Inflammatory macrophage treated with lipopolysaccharide for 4 hours (primary cell): ENCODE data around the gene ZNFX1.
"Not testable (repeated sequence)": the region's sequence is repeated elsewhere in the genome, so short reads cannot be mapped to it uniquely, and the experiment has no call there.

ENCODE experiments used
- DNase-seq: peaks from one replicate; pipeline ENCODE4 v3.0.0-alpha.2; 2020

Gene ZNFX1

DNA sequence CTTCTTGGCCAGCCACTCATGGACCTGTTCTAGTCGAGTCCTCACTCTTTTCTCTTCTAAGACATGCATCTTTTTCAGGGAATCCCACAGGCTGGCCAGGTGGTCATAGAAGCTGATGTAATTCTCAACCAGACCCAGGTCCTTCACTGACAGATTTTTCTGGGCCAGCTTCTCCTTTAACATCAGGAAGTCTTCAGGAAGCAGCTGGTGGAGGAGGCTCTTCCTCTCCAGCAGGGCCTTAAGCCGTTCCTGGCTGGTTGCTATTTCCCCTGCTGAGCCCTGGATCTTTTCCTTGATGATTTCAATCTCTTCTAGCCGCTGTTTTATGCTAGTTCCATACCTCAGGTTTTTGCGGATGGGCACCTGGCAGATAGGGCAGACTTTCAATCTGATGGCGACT, 30.1 kb downstream of the ZNFX1 start:
- DNase-seq: no peak

DNA sequence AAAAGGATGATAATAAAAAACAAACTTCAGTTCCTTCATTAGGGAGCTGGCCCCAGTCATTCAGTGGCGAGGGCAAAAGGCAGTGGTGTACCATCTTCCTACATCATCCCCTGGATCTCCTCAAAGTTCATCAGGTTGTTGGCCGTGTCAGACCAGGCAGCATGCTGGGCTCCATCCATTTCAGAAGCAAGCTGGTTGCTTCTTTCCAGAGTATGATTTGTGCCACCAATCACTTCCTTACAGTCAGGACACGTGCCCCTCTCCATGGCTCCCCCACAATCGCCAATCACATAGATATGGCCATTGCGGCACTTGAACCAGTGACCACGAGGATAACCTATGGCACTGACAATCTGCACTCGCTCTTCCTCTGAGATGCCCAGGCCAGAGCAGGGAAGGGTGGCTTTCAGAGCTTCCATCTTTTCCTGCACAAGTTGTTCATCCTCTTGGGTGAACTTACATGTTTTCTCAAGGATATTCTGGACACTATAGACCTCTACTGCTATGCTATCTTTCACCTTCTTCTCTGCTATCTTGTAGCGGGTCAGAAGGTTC, 30.6 kb downstream of the ZNFX1 start:
- DNase-seq: no peak

DNA sequence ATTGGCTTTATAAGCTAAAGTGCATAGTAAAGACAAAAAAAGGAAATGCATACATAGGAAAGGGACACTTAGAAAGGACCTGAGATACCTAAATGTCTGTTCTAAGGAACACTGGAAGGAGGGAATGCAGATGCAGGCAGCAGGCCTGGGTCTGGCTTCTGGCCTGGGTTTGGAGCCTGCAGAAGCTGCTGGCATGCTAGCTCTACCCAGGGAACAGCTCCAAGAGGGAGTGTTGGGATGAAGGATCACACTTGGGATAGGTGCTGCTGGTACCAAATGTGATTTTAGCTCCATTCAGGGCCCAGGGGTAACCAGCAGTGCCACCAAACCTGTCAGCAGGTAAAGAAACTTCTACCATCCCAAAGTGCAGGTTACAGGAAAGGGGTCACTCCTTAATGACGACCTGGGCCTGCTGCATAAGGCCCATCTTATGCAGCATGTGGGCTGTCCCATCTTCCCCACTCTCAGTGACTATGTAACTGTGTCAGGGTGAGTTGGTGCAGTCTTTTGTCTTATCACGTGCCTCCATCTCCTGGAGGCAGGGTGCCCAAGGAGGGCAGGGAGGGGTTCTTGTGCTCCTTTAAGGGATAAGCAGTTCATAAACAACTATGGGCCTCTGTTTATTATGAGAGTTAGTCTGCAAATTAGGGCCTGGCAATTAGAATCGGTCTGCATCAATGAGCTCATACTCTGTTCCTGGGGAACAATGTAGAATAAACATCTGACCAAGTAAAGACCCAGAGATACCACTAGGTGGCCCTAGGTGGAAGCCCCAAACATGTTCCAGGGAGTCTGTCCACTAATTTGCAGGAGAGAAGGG, 31.7 kb downstream of the ZNFX1 start:
- DNase-seq: no peak

DNA sequence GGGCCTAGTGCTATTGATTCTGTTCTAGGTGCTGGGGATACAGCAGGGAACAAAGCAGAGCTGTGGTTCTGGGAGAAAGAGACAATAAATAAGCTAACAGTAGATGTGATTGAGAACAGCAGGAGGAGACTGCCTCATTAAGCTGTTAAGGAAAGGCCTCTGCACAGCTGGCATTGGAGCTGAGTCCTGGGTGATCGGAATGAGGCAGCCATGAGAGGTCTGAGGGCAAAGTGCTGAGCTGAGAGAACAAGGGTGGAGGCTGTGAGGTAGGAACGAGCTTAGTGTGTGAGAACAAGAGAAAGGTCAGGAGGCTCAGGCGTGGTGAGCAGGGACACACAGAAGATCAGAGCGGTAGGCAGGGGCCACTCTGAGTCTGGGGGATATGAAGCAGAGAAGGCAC, 40.3 kb downstream of the ZNFX1 start:
- no peak for DNase-seq

DNA sequence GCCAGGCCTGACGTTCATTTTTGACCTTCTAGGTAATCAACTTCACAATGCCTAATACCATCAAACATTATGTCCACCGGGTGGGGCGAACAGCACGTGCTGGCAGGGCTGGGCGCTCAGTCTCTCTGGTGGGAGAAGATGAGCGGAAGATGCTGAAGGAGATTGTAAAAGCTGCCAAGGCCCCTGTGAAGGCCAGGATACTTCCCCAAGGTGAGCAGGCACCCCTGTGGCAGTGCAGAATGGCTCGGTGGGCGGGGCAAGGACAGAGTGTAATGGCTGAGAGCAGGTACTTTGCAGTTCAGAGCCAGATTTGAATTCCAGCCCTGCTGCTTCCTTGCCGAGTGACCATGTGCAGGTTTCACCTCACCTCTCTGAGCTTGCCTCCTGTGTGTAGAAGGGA, 41.6 kb downstream of the ZNFX1 start:
- DNase-seq: no peak

DNA sequence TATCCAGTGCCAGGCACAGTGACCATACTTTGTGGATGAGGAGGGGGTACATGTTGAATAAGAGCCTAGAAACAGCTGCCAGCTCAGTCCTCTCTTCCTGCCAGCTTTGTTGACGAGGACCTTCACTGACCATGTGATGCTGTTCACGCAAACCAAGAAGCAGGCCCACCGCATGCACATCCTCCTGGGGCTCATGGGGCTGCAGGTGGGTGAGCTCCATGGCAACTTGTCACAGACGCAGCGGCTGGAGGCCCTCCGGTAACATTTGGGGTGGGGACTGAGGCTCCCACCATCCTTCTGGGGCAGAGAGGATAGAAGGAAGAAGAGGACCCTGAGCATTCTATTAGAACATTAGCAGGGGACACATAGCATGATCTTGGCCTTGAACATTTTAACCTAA, 43.0 kb downstream of the ZNFX1 start:
- no peak for DNase-seq

DNA sequence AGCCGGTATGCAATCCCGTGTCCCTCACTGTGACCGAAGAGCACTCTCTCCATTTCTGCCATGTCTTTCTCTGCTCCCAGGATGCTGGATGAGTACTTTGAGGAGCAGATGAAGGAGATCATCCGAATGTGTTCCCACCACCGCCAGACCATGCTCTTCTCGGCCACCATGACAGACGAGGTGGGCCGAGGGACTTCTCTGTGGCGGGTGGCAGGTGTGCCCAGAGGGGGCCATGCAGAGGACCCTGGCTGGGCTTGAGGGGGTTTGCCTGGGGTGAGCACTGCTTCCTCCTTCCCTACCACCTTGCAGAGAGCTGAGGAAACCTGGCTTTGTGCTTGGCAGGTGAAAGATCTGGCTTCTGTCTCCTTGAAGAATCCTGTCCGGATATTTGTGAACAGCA, 44.6 kb downstream of the ZNFX1 start:
- no peak for DNase-seq

DNA sequence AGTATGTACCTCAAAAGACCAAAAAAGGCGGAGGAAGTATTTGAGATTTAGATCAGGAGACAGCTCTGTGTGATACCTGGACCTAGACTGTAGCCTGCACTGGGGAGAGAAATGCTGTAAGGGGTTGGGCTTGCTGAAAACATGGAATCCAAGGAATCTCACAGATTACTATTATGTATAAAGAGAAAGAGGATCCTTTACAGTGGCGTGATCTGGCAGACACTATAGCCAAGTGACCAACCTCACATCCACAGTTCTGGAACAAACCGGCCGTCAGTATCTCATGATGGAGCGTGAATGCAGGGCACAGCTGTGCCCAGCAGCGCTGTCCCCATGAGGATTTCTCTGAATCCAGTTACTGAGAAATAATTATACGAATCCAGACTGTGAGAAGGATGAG, 46.4 kb downstream of the ZNFX1 start:
- no peak for DNase-seq

DNA sequence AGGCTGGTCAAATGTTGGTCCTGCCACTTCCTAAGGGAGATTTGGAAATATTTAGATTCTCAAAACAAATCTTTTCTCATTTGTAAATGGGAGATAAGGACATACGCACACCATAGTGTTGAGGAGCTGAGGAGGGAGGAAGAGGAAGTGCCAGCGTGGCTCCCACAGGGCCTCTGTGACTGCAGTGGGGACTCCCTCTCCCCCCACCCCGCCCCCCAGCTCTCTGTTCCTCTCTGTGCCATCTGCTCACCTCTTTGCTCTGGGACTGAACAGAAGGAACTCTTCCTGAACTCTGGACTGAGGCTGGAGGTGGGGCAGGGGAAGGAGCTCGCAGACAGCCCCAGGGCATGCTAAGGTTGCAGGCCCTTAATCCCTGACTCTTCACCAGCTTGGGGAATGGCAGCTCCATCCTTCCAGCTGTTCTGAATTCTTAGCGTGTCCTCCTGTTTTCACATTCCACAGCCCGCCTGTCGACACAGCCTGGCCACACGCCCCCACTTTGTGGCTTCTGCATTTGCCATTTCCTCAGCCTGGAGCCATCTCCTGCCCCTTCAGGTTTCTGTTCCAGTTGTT, 47.2 kb downstream of the ZNFX1 start:
- peak; percentile 76 for DNase-seq

DNA sequence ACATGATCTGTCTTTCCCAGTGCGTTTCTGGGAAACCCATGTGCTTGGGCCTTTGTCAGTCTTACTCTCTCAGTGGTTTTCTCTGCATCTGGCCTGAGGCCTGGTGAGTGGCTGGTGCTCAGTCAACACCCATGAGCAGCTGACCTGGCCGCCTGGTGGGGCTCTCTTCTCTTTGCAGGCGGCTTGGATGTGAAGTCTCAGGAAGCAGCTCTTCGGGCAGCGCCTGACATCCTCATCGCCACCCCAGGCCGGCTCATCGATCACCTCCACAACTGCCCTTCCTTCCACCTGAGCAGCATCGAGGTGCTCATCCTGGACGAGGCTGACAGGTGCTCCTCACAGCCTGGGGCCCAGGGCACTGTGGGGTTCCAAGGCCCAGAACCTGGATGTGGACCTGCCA, 47.8 kb downstream of the ZNFX1 start:
- no peak for DNase-seq

DNA sequence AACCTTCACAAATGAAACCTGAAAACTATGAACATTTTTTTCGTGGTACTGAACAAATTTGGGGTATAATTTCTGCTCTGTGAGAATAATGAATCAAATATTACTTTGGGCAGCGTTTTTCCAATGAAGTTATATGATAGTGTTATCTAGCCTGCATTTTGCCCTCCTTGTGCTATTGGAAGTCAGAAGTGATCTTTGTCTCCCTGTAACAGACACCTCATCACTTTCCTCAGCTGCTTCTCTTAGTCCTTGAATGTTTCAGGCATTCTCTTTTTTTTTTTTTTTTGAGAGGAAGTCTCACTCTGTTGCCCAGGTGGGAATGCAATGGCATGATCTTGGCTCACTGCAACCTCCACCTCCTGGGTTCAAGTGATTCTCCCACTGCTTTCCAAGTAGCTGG, 48.5 kb downstream of the ZNFX1 start:
- no peak for DNase-seq

DNA sequence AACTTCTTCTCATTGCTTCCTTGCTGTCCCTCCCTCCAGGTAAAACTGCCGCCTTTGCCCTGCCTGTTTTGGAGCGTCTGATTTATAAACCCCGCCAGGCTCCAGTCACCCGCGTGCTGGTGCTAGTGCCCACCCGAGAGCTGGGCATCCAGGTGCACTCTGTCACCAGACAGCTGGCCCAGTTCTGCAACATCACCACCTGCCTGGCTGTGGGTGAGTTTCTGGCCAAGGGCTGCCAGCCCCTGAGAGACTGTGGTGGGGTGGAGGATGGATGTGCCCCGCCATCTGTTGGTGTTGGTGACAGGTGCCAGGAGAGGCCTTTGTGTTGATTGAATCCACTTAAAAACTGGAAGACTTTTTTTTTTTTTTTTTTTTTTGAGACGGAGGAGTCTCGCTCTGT, 49.2 kb downstream of the ZNFX1 start:
- no peak for DNase-seq

DNA sequence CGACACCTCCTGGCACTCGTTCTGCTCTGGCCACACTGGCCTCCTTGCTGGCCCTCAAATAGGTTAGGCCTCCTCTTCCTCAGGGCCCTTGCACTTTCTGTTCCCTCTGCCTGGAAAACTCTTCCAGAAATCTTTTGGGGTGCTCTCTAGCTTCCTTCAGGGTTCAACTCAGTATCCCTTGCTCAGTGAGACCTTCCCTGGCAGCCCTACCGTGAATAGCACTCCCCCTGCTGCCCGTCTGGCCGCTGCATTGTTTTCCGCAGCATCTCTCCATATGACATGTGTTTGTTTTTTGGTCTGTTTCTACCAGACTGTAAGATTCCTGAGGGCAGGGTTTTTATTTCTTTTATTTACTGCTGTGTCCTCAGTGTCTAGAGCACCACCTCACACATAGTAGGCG, 52.0 kb downstream of the ZNFX1 start:
- no peak for DNase-seq

DNA sequence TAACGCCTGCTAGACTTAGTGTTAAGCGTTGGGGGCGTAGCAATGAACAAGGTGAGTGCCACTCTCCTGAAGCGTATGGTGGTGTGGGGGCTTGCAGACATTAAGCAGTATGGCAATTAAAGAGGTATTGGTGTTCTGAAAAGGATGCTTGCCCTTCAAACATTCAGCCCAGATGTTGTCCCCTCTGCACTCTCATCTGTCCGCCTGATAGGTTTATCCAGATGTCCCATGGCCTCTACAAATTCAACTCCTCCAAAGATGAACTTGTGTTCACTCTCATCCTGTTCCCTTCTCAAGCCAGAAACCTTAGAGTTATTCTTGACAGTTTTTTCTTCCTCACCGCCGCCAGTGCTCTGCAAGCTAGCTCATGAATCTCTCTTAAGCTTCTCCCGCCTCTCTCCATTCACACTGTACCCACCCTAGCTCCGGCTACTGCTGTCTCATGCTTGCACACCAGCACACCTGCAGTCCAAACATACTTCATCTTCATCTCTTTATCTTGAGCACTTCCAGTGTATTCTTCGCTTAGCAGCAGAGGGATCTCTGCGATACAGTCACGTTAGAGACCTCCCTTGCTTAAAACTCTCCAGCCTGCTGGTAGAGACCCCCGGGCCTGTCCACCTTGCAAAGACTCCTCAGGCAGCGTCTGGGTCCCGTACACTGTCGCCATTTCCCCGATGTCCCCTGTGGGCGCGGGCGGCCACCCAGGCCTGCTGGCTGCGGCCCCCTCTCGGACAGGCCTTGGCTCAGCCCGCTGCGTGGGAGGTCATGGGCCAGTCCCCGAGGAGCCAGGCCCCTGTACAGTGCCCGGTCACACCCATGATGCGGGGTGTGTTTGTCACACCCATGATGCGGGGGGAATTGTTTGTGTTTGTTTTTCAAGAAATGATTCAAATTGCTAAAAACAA, 57.7 kb downstream of the ZNFX1 start:
- DNase-seq: no peak

DNA sequence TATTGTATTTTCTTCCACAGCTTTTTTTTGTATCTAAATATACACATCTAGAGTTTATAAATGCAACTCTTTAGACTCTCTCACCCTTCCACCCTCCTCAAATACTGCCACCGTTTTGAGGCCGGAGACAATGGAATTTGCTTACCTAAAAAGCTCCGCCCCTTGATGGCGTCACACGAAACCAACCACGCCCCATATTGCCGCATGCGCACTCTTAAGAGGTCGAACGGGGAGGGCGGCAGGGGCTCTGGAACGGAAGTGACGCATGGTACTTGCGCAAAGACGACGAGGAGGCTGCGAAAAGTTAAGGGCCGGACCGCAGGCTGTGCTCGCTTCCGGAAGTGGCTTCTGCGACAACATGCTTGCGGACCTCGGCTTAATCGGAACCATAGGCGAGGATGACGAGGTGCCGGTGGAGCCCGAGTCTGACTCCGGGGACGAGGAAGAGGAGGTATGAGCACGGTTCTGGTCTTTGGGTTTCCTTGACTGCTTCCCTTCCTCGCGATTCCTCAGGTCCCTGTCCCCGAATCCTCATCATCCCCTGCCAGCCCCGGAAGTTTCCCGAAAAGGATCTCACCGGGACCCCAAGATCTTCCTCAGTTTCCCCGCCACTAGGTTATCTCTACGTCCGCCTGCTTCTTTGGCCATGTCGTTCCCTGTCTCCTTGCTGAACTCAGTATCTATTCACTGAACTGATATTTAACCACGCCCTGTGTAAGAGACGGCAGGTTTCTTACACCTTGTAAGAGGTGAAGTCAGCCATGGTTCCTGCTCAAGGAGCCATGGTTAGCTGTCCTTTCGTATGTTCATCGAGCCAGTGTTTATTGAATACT, 58.5 kb downstream of the ZNFX1 start, which contains the start of gene DDX27:
Gene DDX27 (plus strand): TSS at position 326 of the 833 bp plus-strand sequence. CDS start 33 bp downstream, at position 359.
- peak; percentile 99 for DNase-seq

DNA sequence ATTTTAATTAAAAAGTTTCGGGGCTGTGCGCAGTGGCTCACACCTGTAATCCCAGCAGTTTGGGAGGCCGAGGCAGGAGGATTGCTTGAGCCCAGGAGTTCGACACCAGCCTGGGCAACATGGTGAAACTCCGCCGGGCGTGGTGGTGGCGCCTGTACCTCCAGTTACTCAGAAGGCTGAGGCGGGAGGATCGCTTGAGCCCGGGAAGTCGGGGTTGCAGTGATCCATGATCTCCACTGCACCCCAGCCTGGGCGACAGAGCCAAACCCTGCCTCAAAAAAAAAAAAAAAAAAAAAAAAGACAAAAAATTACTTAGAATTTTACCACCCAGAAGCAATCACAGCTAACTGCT, 59.1 kb downstream of the ZNFX1 start:
- DNase-seq: not testable (repeated sequence)

DNA sequence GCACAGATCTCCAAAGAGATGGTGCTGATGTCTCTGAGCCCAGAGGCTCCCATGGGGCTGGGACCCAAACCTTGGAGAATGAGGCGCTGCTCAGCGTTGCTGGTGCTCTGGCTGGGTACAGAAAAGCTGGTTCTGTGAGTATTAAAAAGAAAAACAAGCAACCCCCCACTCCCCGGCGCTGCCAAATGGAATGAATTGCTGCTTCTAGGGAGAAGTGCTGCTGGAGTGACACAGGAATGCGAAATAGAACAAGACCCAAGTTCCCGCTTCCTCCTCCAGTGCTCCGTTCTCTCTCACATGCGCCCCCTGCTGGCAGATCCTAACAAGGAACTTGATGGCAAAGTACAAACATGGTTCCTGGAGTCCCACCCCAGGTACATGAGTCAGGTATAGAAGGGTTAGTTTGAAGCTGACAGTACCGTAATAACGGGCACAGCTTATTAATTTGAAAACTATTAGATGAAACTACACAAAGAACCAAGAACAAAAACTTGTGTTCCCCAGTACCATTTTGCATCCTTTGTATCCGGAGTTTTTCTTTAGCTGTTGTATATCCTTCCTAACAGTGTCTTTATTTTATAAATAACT, 60.8 kb downstream of the ZNFX1 start:
- peak; percentile 91 for DNase-seq

DNA sequence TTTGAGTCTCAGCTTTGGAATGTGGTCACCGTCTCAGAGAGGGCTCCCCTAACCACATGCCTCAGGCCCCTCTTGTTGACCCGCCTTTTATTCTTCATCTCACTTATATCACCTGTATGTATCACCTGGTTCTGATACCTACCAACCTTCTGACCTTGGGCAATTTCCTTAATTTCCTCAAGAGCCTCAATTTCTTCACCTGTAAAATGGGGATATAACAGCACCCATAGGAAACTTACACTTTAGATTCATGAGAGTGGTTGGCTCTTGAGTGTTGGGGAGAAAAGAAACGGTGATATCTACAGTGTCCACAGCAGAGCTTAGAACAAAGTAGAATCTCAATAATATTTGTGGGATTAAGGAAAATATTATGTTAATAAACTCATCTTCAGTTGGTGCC, 62.6 kb downstream of the ZNFX1 start:
- DNase-seq: no peak

DNA sequence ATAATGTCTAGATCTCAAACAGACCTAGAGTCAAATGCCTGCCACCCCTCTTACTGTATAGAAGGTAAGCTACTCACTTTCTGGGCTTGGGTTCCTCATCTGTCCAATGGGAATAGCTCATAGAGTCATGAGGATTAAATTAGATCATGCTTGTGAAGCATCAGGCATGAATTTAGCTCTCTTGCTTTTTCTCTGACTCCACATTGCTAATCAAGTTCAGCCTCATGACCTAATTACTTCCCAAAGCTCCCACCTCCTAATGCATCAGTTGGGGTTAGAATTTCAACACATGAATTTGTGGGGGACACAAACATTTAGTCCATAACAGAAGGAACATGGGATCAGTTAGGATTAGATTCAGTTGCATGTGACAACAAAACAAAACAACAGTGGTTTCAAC, 63.3 kb downstream of the ZNFX1 start:
- peak; percentile 33 for DNase-seq

DNA sequence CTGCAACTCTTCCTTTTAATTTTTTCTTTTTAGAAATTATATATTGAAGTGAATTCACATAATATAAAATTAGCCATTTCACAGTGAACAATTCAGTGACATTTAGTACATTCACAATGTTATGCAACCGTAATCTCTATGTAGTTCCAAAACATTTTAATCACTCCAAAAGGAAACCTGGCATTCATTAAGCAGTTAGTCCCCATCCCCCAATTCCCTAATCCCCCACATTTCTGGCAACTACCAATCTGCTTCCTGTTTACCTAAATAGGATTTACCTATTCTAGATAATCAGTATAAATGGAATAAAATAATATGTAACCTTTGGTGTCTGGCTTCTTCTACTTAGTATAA, 67.1 kb downstream of the ZNFX1 start:
- no peak for DNase-seq

DNA sequence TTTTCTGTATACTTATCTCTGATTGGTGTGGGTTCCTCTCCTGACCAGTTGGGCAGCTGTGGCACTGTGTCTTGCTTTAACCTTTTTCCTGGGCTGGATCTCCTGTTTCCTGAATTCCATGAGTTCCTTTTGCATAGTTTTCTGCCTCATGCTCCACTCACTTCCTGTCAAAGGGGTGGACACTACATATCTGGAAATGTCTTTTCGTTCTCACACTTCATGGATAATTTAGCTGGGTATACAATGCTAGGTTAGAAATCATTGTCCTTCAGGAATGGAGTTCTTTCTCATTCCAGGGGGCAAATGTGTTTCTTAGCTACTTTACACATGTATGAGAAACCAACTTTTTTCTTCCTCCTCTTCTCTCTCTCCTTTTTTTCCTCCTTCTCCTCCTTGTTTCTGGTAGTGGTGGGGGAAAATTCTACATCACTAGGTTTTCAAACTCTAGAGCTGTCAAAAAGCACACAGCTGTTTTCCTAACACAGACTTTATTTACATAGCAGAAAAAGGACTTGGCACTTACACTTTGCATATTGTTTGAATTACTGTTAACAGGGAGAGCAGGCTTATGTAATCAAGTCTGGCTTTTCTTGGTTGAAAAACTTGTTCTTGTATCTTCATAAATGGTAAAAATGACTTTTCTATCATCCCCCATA, 67.6 kb downstream of the ZNFX1 start:
- DNase-seq: no peak

DNA sequence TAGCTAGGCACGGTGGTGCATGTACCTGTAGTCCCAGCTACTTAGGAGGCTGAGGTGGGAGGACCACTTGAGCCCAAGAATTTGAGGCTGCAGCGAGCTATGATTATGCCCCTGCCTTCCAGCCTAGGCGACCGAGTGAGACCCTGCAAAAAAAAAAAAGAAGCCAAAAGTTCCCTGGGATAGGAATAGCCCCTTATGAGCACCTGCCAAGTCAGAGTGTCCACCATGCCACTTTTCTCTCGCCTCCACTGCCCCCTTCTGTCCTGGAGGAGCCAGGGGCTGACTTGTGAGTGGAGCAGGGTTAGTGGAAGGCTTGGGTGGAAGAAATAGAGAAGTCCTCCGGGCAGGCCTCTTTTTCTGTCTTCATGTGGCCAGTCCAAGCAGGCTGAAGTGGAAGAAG, 70.8 kb downstream of the ZNFX1 start:
- DNase-seq: peak; percentile 30
